AG04450 (cell line): ENCODE data around the gene TPMT. TPM values are rescaled to one million over a fixed set of nuclear protein-coding genes. Genes with fewer than 3 reads are reported as not detected.

ENCODE experiments used
- CTCF ChIA-PET: fragments of 300-600, 350-600 bp; formaldehyde crosslinking; extraction: SDS; loops from one replicate; lab custom pipeline; 2022; ENCODE audit warnings: antibody characterized with exemption, inconsistent platforms; lab: Charles Lee
- POLR2A ChIA-PET: fragments of 350-600 bp; formaldehyde crosslinking; extraction: SDS; loops from one replicate; lab custom pipeline; 2021; ENCODE audit warnings: antibody characterized with exemption, inconsistent platforms; lab: Yijun Ruan, JAX
- DNase-seq: peaks from one replicate; pipeline ENCODE4 v3.0.0-alpha.2; 2011; ENCODE audit warnings: low read depth, low spot score
- H3K27ac ChIP-seq: one replicate; pipeline ENCODE4 v1.5.1; 2012; ENCODE audit warnings: low read depth, low read length, control low read depth
- H3K27me3 ChIP-seq: one replicate; pipeline ENCODE4 v1.6.0; 2012; ENCODE audit warnings: low read length; ENCODE audit not compliant: control insufficient read depth, insufficient read depth
- H3K4me3 ChIP-seq: 2 replicates; pipeline ENCODE4 v1.5.1; 2011; ENCODE audit warnings: mild to moderate bottlenecking, low read depth, low read length, control low read depth
- H3K9me3 ChIP-seq: 2 replicates; pipeline ENCODE4 v1.5.1; 2012; ENCODE audit warnings: low read length; ENCODE audit not compliant: control insufficient read depth, insufficient read depth
- CTCF ChIP-seq: IDR thresholded peaks from 2 replicates; pipeline ENCODE4 v1.5.1; 2011; ENCODE audit warnings: low read depth, low read length, control low read depth, inconsistent platforms
- polyA plus RNA-seq: library from polyadenylated mRNA; depleted of rRNA; stranded (reverse); fragments of >200 nt; gene quantifications from 2 replicates; pipeline ENCODE4 v1.2.3, GENCODE V29; 2011

TPMT gene
- polyA plus RNA-seq, 1 experiment: 25.8 TPM

DNA sequence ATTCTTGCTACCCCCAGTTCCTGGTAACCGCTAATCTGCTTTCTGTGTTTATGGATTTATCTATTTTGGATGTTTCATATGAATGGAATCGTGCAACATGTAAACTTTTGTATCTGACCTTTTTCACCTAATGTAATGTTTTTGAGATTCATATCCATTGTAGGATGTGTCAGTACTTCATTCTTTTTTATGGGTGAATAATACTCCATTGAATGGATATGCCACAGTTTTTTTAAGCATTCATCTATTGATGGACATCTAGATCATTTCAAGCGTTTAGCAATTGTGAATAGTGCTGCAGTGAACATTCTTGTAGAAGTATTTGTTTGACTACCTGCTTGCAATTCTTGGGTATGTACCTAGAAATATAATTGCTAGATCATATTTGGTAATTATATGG, 13.4 kb upstream of the TPMT start:
- H3K9me3 ChIP-seq: no peaks in the 10 kb centered on the region
- CTCF ChIA-PET: no interaction called here
- no peak overlapping the region for H3K4me3 ChIP-seq
- POLR2A ChIA-PET: no interaction called here
- no peak for DNase-seq
- H3K27ac ChIP-seq: no peak overlapping the region
- H3K27me3 ChIP-seq: no peaks in the 10 kb centered on the region
- TF ChIP-seq CTCF: no peak

DNA sequence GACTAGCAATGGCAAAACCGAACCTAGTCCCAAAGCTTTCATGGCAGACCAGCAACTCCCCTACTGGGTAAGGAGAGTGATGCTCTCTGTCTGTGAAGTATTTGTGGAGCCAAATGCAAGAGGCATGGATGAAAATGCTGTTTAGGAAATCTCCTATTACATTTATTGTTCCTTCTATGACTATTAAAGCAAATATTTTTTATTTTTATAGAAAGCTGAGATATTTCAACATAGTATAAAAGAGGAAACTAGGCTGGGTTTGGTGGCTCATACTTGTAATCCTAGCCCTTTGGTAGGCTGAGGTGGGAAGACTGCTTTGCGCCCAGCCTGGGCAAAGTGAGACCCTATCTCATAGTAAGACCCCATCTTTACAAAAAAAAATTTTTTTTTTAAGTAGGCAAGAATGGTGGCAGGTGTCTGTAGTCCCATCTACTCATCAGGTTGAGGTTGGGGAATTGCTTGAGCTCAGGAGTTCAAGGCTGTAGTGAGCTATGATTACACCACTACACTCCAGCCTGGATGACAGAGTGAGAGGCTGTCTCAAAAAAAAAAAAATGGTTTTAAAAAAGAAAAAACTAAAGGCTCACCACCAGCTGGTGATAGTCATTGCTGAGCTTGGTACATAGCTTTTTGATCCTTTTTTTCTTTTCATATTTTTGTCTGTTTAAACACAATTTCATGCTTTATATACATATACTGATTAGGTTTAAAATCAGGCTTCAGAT, 11.6 kb upstream of the TPMT start:
- CTCF ChIA-PET: interaction anchor here (0.7 kb wide), 1 partner anchor 111 kb away, joined by 3 read pairs; no protein-coding TSS in a partner anchor
- Histone ChIP-seq H3K9me3 (no peaks in the 10 kb centered on the region), H3K27me3 (no peaks in the 10 kb centered on the region), H3K27ac (no peak overlapping the region), H3K4me3 (no peak overlapping the region)
- no peak for DNase-seq
- TF ChIP-seq CTCF: no peak
- POLR2A ChIA-PET: no interaction called here

DNA sequence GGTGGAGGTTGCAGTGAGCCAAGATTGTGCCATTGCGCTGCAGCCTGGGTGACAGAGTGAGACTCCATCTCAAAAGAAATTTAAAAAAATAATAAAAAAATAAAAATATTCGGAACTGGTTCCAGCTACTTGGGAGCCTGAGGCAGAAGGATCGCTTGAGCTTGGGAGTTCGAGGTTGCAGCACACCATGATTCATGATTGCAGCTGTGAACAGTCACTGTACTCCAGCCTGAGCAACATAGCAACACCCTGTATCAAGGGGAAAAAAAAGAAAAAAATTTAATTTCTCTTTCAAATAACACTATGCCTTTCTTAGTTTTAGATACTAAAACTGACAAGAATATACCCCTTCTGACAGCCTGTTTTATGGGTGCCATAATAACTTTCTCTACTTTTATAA, 10.9 kb upstream of the TPMT start:
- H3K27me3 ChIP-seq: no peaks in the 10 kb centered on the region
- POLR2A ChIA-PET: no interaction called here
- CTCF ChIA-PET: no interaction called here
- no peaks in the 10 kb centered on the region for H3K9me3 ChIP-seq
- DNase-seq: no peak
- no peak overlapping the region for H3K27ac ChIP-seq
- H3K4me3 ChIP-seq: no peak overlapping the region
- TF ChIP-seq CTCF: no peak

GRCh38 chr6:18162401-18162800, 7.5 kb upstream of the TPMT start:
- no peak for TF ChIP-seq CTCF
- Histone ChIP-seq H3K27ac (no peak overlapping the region), H3K4me3 (no peak overlapping the region), H3K27me3 (no peaks in the 10 kb centered on the region), H3K9me3 (no peaks in the 10 kb centered on the region)
- CTCF ChIA-PET: no interaction called here
- DNase-seq: no peak
- POLR2A ChIA-PET: no interaction called here

GRCh38 chr6:18161431-18161830, 6.6 kb upstream of the TPMT start:
- POLR2A ChIA-PET: no interaction called here
- H3K27ac ChIP-seq: no peak overlapping the region
- no peaks in the 10 kb centered on the region for H3K27me3 ChIP-seq
- H3K4me3 ChIP-seq: no peak overlapping the region
- no peak for TF ChIP-seq CTCF
- no peak for DNase-seq
- H3K9me3 ChIP-seq: no peaks in the 10 kb centered on the region
- CTCF ChIA-PET: no interaction called here
